ENCODE data around the gene HERC4.

DNA sequence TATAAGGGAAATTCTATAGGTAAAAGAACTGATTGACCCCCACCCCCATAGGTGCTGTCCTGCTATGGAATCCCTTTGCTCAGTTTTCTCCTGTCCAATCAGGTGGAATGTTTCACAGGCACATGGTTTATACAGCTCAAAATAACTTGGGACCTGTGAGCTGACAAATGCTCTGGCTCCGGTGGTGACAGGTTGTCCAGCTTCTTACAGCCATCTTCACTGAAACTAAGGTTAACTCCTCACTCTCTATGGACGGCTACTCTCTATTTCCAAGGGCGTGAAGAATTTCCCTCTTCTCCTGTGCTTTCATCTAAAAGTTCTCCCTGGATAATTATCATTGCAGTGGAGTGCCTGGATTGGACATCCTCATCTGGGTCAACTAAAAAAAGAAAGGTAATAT is 34.2 kb upstream of the HERC4 start, which contains the start of gene MYPN:
- TF ChIP-seq, protein P1, sequence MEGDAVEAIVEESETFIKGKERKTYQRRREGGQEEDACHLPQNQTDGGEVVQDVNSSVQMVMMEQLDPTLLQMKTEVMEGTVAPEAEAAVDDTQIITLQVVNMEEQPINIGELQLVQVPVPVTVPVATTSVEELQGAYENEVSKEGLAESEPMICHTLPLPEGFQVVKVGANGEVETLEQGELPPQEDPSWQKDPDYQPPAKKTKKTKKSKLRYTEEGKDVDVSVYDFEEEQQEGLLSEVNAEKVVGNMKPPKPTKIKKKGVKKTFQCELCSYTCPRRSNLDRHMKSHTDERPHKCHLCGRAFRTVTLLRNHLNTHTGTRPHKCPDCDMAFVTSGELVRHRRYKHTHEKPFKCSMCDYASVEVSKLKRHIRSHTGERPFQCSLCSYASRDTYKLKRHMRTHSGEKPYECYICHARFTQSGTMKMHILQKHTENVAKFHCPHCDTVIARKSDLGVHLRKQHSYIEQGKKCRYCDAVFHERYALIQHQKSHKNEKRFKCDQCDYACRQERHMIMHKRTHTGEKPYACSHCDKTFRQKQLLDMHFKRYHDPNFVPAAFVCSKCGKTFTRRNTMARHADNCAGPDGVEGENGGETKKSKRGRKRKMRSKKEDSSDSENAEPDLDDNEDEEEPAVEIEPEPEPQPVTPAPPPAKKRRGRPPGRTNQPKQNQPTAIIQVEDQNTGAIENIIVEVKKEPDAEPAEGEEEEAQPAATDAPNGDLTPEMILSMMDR (conservative IDR thresholded peaks at IDR 0.05; ENCODE audit: low read depth, low read length): no peak
- TF ChIP-seq EZH2 (IDR thresholded peaks at IDR 0.05; ENCODE audit: low read length, unreplicated experiment) (no peak), EZH2phosphoT487 (IDR thresholded peaks at IDR 0.05; ENCODE audit: borderline replicate concordance, low read length) (no peak)

Measured in PC-3 (cell line).